A673 (cell line): ENCODE data around the gene MIER3. TPM values are rescaled to one million over a fixed set of nuclear protein-coding genes. Genes with fewer than 3 reads are reported as not detected.

Experiments used
- Bru-seq: library from RNA; stranded (reverse); fragments of 400-500 nt; gene quantifications from one replicate; lab custom pipeline; 2021; lab: Mats Ljungman, UMichigan
- BruChase-seq, 2 experiments: library from RNA; stranded (reverse); fragments of 400-500 nt; gene quantifications; one replicate each; lab custom pipeline; 2021; lab: Mats Ljungman, UMichigan
- BruUV-seq: library from RNA; stranded (reverse); fragments of 400-500 nt; replicated peaks from 2 replicates; lab custom pipeline; 2021; lab: Mats Ljungman, UMichigan
- CTCF ChIA-PET: fragments of 300-600 bp; sonication (Branson Sonifier 250); formaldehyde crosslinking; loops from one replicate; lab custom pipeline; 2022; ENCODE audit warnings: antibody characterized with exemption; lab: Charles Lee
- POLR2A ChIA-PET: fragments of 300-600 bp; sonication (Branson Sonifier 250); formaldehyde crosslinking; loops from one replicate; lab custom pipeline; 2022; ENCODE audit warnings: antibody characterized with exemption; ENCODE audit not compliant: low non-redundant PET; lab: Charles Lee
- DNase-seq: peaks from one replicate; pipeline ENCODE4 v3.0.0-alpha.2; 2015; ENCODE audit warnings: low spot score
- H3K27ac ChIP-seq: fragments of 200-600 bp; sonication (generic); 2 replicates; pipeline ENCODE4 v1.5.1; 2016; ENCODE audit warnings: mixed run types, low read depth, mild to moderate bottlenecking, mixed read lengths, antibody characterized with exemption, low read length; ENCODE audit not compliant: poor library complexity, severe bottlenecking
- H3K27me3 ChIP-seq: fragments of 200-600 bp; sonication (generic); replicated peaks from 2 replicates; pipeline ENCODE4 v1.6.1; 2017; ENCODE audit warnings: mixed run types, low read depth, mild to moderate bottlenecking, mixed read lengths, antibody characterized with exemption, low read length; ENCODE audit not compliant: insufficient read depth, poor library complexity
- H3K36me3 ChIP-seq: fragments of 200-600 bp; sonication (generic); 2 replicates; pipeline ENCODE4 v1.6.1; 2016; ENCODE audit warnings: mixed run types, mild to moderate bottlenecking, mixed read lengths, antibody characterized with exemption, low read length; ENCODE audit not compliant: insufficient read depth, poor library complexity, severe bottlenecking
- H3K4me1 ChIP-seq: fragments of 200-600 bp; sonication (generic); 2 replicates; pipeline ENCODE4 v1.6.1; 2017; ENCODE audit warnings: mixed run types, mild to moderate bottlenecking, mixed read lengths, antibody characterized with exemption, low read length; ENCODE audit not compliant: insufficient read depth, poor library complexity, severe bottlenecking
- H3K4me3 ChIP-seq: fragments of 200-600 bp; sonication (generic); 2 replicates; pipeline ENCODE4 v1.5.1; 2016; ENCODE audit warnings: low read depth, mixed run types, mild to moderate bottlenecking, mixed read lengths, low read length; ENCODE audit not compliant: poor library complexity, severe bottlenecking
- H3K9me3 ChIP-seq: fragments of 200-600 bp; sonication (generic); 2 replicates; pipeline ENCODE4 v1.6.1; 2016; ENCODE audit warnings: mixed run types, low read depth, mild to moderate bottlenecking, mixed read lengths, antibody characterized with exemption, low read length; ENCODE audit not compliant: poor library complexity, severe bottlenecking
- EZH2 ChIP-seq: fragments of 200-600 bp; sonication (generic); IDR thresholded peaks from 2 replicates; pipeline ENCODE4 v1.6.1; 2017; ENCODE audit warnings: borderline replicate concordance, low read depth, mild to moderate bottlenecking, mixed read lengths, antibody characterized with exemption, low read length; ENCODE audit not compliant: poor library complexity, severe bottlenecking
- intact Hi-C: fragments of 100-400 bp; cut with micrococcal nuclease; formaldehyde crosslinking; loops from one replicate; pipeline ENCODE4 v1.10.0; 2022; ENCODE audit not compliant: unreplicated experiment
- long read RNA-seq: library from polyadenylated mRNA; stranded (forward); transcript quantifications from one replicate; pipeline ENCODE4 v2.0.0, GENCODE V29; 2022
- total RNA-seq: library from RNA; stranded (reverse); gene quantifications from 2 replicates; pipeline ENCODE4 v1.2.3, GENCODE V29; 2021
- TF ChIP-seq, protein P1 (sequence below): fragments of 300-800, 200-600 bp; sonication (generic); conservative IDR thresholded peaks from 2 replicates; pipeline ENCODE4 v1.5.1; 2017; ENCODE audit warnings: low read depth, mild to moderate bottlenecking, antibody characterized with exemption, low read length, moderate library complexity, mixed read lengths

The MIER3 gene, protein sequence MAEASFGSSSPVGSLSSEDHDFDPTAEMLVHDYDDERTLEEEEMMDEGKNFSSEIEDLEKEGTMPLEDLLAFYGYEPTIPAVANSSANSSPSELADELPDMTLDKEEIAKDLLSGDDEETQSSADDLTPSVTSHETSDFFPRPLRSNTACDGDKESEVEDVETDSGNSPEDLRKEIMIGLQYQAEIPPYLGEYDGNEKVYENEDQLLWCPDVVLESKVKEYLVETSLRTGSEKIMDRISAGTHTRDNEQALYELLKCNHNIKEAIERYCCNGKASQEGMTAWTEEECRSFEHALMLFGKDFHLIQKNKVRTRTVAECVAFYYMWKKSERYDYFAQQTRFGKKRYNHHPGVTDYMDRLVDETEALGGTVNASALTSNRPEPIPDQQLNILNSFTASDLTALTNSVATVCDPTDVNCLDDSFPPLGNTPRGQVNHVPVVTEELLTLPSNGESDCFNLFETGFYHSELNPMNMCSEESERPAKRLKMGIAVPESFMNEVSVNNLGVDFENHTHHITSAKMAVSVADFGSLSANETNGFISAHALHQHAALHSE
- 26.2 and 32.5 TPM in 2 replicates for total RNA-seq
- percentile 89 among the genes with signal in this experiment for Bru-seq, nascent RNA
- percentile 93 among the genes with signal in this experiment for BruChase-seq, experiment 1, labeled RNA remaining after a 2-hour chase
- BruChase-seq, experiment 2, labeled RNA remaining after a 6-hour chase, result percentile 66 among the genes with signal in this experiment
- long read RNA-seq, partial matches to known transcripts, result 2 of 14 reads
- long read RNA-seq, other reads (novel, unspliced or antisense), result 12 of 14 reads

DNA sequence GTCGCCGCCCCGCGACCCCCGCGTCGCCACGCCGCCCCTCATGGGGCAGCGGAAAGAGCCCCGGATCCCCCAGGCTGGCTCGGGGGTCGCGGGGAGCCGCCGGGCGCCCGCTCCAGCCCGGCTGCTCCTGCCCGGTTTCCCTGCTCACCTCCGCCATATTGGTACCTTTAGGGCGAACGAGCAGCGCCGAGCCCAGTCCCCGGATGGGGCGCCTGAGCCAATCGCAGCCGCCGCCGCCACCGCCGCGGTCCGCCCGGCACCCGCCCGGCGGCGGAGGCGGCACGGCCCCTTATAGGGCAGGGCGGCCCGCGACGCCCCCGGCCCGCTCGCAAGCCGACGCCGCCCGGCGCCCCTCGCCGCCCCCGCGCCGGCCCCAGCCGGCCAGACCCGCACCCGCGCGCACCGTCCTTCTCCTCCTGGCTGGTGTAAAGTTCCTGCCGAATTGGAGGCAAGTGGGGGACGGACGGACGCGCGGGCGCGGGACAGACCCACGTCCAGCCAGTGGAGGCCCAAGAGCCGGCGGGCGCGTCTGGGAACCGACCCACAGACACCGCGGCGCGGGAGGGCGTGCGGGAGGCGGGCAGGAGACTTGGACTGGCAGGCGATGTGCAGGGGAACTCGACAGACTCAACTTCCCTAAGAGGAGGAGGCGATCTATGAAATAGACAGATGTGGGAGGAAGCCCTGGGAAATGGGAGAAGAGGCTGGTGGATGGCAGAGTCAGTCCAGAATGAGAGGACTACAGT is at the start of gene MIER3:
MIER3 (minus strand) TSS at position 178 of the 746 bp plus-strand sequence; CDS start at position 157, 21 bp downstream.
- peak; percentile 84 for DNase-seq
- H3K27ac ChIP-seq, result peak within 1 kb of the TSS; percentile 77
- no peaks in the 10 kb centered on the region for H3K9me3 ChIP-seq
- H3K4me3 ChIP-seq, result peak within 1 kb of the TSS; percentile 94
- H3K4me1 ChIP-seq, result no peaks in the 10 kb centered on the region
- intact Hi-C loops, result loop anchor here (5.0 kb wide), 1 partner anchor 130 kb away; no protein-coding TSS in a partner anchor
- no peak for TF ChIP-seq EZH2
- TF ChIP-seq, protein P1, sequence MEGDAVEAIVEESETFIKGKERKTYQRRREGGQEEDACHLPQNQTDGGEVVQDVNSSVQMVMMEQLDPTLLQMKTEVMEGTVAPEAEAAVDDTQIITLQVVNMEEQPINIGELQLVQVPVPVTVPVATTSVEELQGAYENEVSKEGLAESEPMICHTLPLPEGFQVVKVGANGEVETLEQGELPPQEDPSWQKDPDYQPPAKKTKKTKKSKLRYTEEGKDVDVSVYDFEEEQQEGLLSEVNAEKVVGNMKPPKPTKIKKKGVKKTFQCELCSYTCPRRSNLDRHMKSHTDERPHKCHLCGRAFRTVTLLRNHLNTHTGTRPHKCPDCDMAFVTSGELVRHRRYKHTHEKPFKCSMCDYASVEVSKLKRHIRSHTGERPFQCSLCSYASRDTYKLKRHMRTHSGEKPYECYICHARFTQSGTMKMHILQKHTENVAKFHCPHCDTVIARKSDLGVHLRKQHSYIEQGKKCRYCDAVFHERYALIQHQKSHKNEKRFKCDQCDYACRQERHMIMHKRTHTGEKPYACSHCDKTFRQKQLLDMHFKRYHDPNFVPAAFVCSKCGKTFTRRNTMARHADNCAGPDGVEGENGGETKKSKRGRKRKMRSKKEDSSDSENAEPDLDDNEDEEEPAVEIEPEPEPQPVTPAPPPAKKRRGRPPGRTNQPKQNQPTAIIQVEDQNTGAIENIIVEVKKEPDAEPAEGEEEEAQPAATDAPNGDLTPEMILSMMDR, result no peak
- no TSS peak for BruUV-seq
- ChIA-PET POLR2A (no interaction called here), CTCF (no interaction called here)
- H3K36me3 ChIP-seq, result peaks cover 14% of the 10 kb centered on the region
- peaks cover 46% of the 10 kb centered on the region for H3K27me3 ChIP-seq

DNA sequence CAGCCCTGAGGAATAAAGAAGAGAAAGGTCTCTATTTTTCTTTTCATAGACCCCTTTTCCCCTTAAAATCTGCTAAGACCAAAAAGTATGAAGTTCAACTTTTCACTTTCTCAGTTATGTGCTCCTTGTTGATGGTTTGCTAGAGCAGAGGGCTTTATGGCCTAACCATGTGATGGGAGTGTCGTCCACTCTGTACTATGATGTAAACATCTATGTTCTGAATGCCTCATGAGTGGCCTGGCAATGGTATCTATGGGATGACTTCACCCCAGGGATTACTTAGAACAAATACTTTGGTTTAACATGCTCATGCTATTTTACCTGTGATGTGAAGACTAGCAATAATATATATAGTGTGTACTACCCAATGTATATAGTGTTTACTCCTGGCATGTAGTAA is 43.7 kb upstream of the MIER3 start:
- Histone ChIP-seq H3K4me1 (peaks cover 6% of the 10 kb centered on the region), H3K9me3 (no peaks in the 10 kb centered on the region), H3K27me3 (no peaks in the 10 kb centered on the region), H3K27ac (no peak overlapping the region), H3K36me3 (no peaks in the 10 kb centered on the region), H3K4me3 (no peak overlapping the region)
- DNase-seq, result no peak
- intact Hi-C loops, result no loop called here
- no TSS peak for BruUV-seq
- CTCF ChIA-PET, result no interaction called here
- TF ChIP-seq, protein P1, result no peak
- TF ChIP-seq EZH2, result no peak
- POLR2A ChIA-PET, result no interaction called here

DNA sequence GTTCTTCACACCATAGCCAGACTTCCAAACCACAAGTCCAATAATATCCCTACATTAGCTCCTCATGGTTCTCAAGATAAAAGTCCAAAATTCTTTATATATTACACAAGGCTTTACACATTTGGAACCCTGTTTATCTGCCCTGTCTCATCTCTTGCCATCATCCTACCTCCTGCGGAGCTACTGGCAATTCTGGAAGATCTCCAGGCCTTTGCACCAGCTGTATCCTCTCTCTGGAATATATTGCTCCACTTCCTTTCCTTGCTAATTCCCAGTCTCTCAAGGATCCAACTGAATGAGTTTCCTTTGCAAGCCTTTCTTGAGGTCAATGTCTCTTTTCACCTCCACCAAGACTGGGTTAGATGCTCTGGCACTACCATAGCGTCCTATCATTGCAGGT is 41.3 kb upstream of the MIER3 start:
- Histone ChIP-seq H3K9me3 (no peaks in the 10 kb centered on the region), H3K36me3 (no peaks in the 10 kb centered on the region), H3K4me3 (no peak overlapping the region), H3K4me1 (peaks cover 6% of the 10 kb centered on the region), H3K27me3 (no peaks in the 10 kb centered on the region), H3K27ac (no peak overlapping the region)
- CTCF ChIA-PET, result no interaction called here
- no TSS peak for BruUV-seq
- POLR2A ChIA-PET, result no interaction called here
- DNase-seq, result peak; percentile 60
- intact Hi-C loops, result no loop called here
- TF ChIP-seq, protein P1, result no peak
- TF ChIP-seq EZH2, result no peak
